ENCODE data around the gene PTPN2. TPM values are rescaled to one million over a fixed set of nuclear protein-coding genes. Genes with fewer than 3 reads are reported as not detected.
A peak's percentile ranks its signal among the peaks of the same experiment; 100 is the strongest.

Gene PTPN2
- total and polyA plus RNA-seq, 2 experiments from 2014 or later, result 49.9 to 65.5 TPM

DNA sequence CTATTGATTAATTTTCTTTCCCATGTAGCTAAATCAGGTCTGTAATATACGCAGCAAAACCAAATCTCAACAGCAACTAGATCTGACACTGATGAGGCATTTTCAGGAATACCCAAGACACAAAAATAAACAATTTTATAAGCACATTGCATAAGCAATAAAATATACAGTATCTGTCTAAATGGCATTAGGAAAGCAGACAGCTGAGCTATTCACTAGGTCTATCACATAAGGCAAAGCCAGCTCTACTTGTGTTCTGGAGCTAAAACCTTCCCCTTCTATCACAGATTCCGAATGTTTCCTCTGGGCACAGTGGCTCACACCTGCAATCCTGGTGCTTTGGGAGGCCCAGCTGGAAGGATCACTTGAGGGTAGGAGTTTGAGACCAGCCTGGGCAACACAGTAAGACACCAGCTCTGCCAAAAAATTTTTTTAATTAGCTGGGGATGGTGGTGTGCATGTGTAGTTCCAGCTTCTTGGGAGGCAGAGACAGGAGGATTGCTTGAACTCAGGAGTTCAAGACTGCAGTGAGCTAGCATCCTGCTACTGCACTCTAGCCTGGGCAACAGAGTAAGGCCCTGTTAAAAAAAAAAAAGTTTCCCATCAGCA lies 21.1 kb downstream of the PTPN2 start:
- H3K9me2 ChIP-seq (ENCODE audit: insufficient read depth), result no peaks in the 10 kb centered on the region
- peak overlapping the region; percentile 86 for H3K27ac ChIP-seq (ENCODE audit: low read depth)
- Mint-ChIP-seq H3K9me3 (no peaks in the 10 kb centered on the region), H3K4me3 (no peak overlapping the region), H3K36me3 (ENCODE audit: low read depth) (no peaks in the 10 kb centered on the region), H3K27ac (peak overlapping the region; percentile 81), H3K27me3 (ENCODE audit: insufficient read depth, low read depth, poor library complexity) (peaks cover 5% of the 10 kb centered on the region), H3K4me1 (peaks cover 26% of the 10 kb centered on the region)
- H3K4me3 ChIP-seq, result no peak overlapping the region
- ATAC-seq (peak; percentile 12; the same call in 2 of the 3 replicates), DNase-seq (ENCODE audit: low spot score) (peak; percentile 32)
- peaks cover 92% of the 10 kb centered on the region for H3K79me2 ChIP-seq (replicated peaks; ENCODE audit: insufficient read depth)
- no peaks in the 10 kb centered on the region for H3K36me3 ChIP-seq (ENCODE audit: insufficient read depth)
- no peaks in the 10 kb centered on the region for H3K27me3 ChIP-seq (ENCODE audit: insufficient read depth)
- no peak overlapping the region for H3K4me2 ChIP-seq
- H3K4me1 ChIP-seq (ENCODE audit: insufficient read depth), result peaks cover 11% of the 10 kb centered on the region
- H2AFZ ChIP-seq, result no peak overlapping the region
- TF ChIP-seq, protein P1, sequence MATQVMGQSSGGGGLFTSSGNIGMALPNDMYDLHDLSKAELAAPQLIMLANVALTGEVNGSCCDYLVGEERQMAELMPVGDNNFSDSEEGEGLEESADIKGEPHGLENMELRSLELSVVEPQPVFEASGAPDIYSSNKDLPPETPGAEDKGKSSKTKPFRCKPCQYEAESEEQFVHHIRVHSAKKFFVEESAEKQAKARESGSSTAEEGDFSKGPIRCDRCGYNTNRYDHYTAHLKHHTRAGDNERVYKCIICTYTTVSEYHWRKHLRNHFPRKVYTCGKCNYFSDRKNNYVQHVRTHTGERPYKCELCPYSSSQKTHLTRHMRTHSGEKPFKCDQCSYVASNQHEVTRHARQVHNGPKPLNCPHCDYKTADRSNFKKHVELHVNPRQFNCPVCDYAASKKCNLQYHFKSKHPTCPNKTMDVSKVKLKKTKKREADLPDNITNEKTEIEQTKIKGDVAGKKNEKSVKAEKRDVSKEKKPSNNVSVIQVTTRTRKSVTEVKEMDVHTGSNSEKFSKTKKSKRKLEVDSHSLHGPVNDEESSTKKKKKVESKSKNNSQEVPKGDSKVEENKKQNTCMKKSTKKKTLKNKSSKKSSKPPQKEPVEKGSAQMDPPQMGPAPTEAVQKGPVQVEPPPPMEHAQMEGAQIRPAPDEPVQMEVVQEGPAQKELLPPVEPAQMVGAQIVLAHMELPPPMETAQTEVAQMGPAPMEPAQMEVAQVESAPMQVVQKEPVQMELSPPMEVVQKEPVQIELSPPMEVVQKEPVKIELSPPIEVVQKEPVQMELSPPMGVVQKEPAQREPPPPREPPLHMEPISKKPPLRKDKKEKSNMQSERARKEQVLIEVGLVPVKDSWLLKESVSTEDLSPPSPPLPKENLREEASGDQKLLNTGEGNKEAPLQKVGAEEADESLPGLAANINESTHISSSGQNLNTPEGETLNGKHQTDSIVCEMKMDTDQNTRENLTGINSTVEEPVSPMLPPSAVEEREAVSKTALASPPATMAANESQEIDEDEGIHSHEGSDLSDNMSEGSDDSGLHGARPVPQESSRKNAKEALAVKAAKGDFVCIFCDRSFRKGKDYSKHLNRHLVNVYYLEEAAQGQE (IDR thresholded peaks at IDR 0.05; ENCODE audit: unreplicated experiment), result no peak
- TF ChIP-seq STAT1 (IDR thresholded peaks at IDR 0.05; ENCODE audit: unreplicated experiment), result no peak
- TF ChIP-seq, protein P2, sequence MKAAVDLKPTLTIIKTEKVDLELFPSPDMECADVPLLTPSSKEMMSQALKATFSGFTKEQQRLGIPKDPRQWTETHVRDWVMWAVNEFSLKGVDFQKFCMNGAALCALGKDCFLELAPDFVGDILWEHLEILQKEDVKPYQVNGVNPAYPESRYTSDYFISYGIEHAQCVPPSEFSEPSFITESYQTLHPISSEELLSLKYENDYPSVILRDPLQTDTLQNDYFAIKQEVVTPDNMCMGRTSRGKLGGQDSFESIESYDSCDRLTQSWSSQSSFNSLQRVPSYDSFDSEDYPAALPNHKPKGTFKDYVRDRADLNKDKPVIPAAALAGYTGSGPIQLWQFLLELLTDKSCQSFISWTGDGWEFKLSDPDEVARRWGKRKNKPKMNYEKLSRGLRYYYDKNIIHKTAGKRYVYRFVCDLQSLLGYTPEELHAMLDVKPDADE (IDR thresholded peaks at IDR 0.05), result no peak
- no peak for TF ChIP-seq POLR2AphosphoS5 (IDR thresholded peaks at IDR 0.05; ENCODE audit: low read depth)
- peaks cover 9% of the 10 kb centered on the region; the same call in 1 of the 2 replicates for H4K20me1 ChIP-seq (replicated peaks; ENCODE audit: insufficient read depth)
- no peaks in the 10 kb centered on the region for H3F3A ChIP-seq (replicated peaks; ENCODE audit: low read depth)

DNA sequence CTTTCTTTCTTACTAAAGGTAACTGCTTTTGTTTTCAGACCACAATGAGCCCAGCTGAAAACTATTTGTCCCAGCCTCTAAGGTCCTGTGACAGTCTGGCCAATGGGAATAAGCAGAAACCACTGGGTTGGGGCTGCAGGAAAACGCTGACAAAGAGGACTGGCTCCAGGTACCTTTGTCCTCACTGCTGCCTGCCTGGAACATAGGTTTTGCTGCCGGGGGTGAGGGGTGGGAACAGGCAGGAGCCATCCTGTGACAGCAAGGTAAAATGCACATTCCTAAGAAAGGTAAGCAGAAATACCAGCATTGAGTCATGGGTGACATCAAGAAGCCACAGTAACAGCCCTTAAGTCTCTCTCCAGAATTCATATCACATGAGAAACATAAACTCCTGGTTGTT lies 21.6 kb downstream of the PTPN2 start:
- H3K27me3 Mint-ChIP-seq (ENCODE audit: insufficient read depth, low read depth, poor library complexity), result peaks cover 5% of the 10 kb centered on the region
- no peaks in the 10 kb centered on the region for H3K9me3 Mint-ChIP-seq
- H3K4me1 Mint-ChIP-seq, result peaks cover 26% of the 10 kb centered on the region
- peaks cover 92% of the 10 kb centered on the region for H3K79me2 ChIP-seq (replicated peaks; ENCODE audit: insufficient read depth)
- peaks cover 11% of the 10 kb centered on the region for H3K4me1 ChIP-seq (ENCODE audit: insufficient read depth)
- no peak overlapping the region for H2AFZ ChIP-seq
- no peak overlapping the region for H3K4me2 ChIP-seq
- H4K20me1 ChIP-seq (replicated peaks; ENCODE audit: insufficient read depth), result peaks cover 9% of the 10 kb centered on the region; the same call in 1 of the 2 replicates
- no peaks in the 10 kb centered on the region for H3K9me2 ChIP-seq (ENCODE audit: insufficient read depth)
- peak; percentile 95 for DNase-seq (ENCODE audit: low spot score)
- no peaks in the 10 kb centered on the region for H3K27me3 ChIP-seq (ENCODE audit: insufficient read depth)
- H3K4me3 Mint-ChIP-seq, result peak overlapping the region; percentile 29; the same call in 2 of the 3 replicates
- H3K36me3 ChIP-seq (ENCODE audit: insufficient read depth), result no peaks in the 10 kb centered on the region
- H3K36me3 Mint-ChIP-seq (ENCODE audit: low read depth), result 0 out of 3 replicates have a peak, but pooled peaks cover under 1% of the 10 kb centered on the region
- peak; percentile 99 for ATAC-seq
- H3F3A ChIP-seq (replicated peaks; ENCODE audit: low read depth), result no peaks in the 10 kb centered on the region
- peak overlapping the region; percentile 81 for H3K27ac Mint-ChIP-seq
- H3K27ac ChIP-seq (ENCODE audit: low read depth), result peak overlapping the region; percentile 86
- no peak for TF ChIP-seq POLR2AphosphoS5 (IDR thresholded peaks at IDR 0.05; ENCODE audit: low read depth)
- TF ChIP-seq ZNF114 (CRISPR knock-in tag; IDR thresholded peaks at IDR 0.05), result no peak
- no peak for TF ChIP-seq EZH2phosphoT487 (IDR thresholded peaks at IDR 0.05; ENCODE audit: unreplicated experiment)
- TF ChIP-seq, protein P1 (IDR thresholded peaks at IDR 0.05; ENCODE audit: unreplicated experiment), result no peak
- no peak overlapping the region for H3K4me3 ChIP-seq

Data from GM23338 (cell line).